NCI-H1417 (cell line): ENCODE data around the gene GABRP.
"Not testable (repeated sequence)": the region's sequence is repeated elsewhere in the genome, so short reads cannot be mapped to it uniquely, and the experiment has no call there.

Experiments used
- DNase-seq, 3 experiments: peaks; one replicate each; lab custom pipeline; 2025; lab: John Stamatoyannopoulos, UW

Gene GABRP

GRCh38 chr5:170783498-170784247 lies at the start of gene GABRP:
Gene GABRP, plus strand, starts transcription at chr5:170783725. Its CDS starts 4,891 bp downstream, at chr5:170788616.
- DNase-seq: no peak

- DNase-seq: no peak
Measured at GRCh38 chr5:170736966-170737365, 46.6 kb upstream of the GABRP start.

GRCh38 chr5:170737591-170737990 lies 45.9 kb upstream of the GABRP start:
- DNase-seq: no peak

- DNase-seq: no peak
Measured at GRCh38 chr5:170738840-170739239, 44.7 kb upstream of the GABRP start.

GRCh38 chr5:170739446-170739845 lies 44.1 kb upstream of the GABRP start:
- DNase-seq: no peak

- DNase-seq: no peak
Measured at GRCh38 chr5:170740551-170741205, 42.8 kb upstream of the GABRP start.

- DNase-seq: no peak
Measured at GRCh38 chr5:170741801-170742200, 41.7 kb upstream of the GABRP start.

GRCh38 chr5:170743876-170744212 lies 39.7 kb upstream of the GABRP start:
- peak in 1 of 3 experiments; percentile 7 for DNase-seq

GRCh38 chr5:170745481-170746071 lies 37.9 kb upstream of the GABRP start:
- DNase-seq: no peak

- no peak for DNase-seq
Measured at GRCh38 chr5:170746075-170746960, 37.2 kb upstream of the GABRP start.

- no peak for DNase-seq
Measured at GRCh38 chr5:170746961-170747340, 36.6 kb upstream of the GABRP start.

GRCh38 chr5:170747357-170747756 lies 36.2 kb upstream of the GABRP start:
- DNase-seq: no peak

- peak in 1 of 3 experiments; percentile 2 for DNase-seq
Measured at GRCh38 chr5:170747851-170748250, 35.7 kb upstream of the GABRP start.

GRCh38 chr5:170748951-170749471 lies 34.5 kb upstream of the GABRP start:
- DNase-seq: no peak

GRCh38 chr5:170749911-170750431 lies 33.6 kb upstream of the GABRP start:
- no peak for DNase-seq

GRCh38 chr5:170750791-170751190 lies 32.7 kb upstream of the GABRP start:
- no peak for DNase-seq

GRCh38 chr5:170751631-170752030 lies 31.9 kb upstream of the GABRP start:
- no peak for DNase-seq

GRCh38 chr5:170752257-170753215 lies 31.0 kb upstream of the GABRP start:
- peak in 1 of 3 experiments; percentile 18 for DNase-seq

- DNase-seq: no peak
Measured at GRCh38 chr5:170753311-170753710, 30.2 kb upstream of the GABRP start.

- DNase-seq: not testable (repeated sequence)
Measured at GRCh38 chr5:170754508-170754907, 29.0 kb upstream of the GABRP start.
